HCEC 1CT (cell line): ENCODE results near the gene CABP2.
"Not testable (repeated sequence)": the region's sequence is repeated elsewhere in the genome, so short reads cannot be mapped to it uniquely, and the experiment has no call there.

Experiments
- DNase-seq: peaks from one replicate; pipeline ENCODE4 v3.0.0-alpha.2; 2017

The CABP2 gene

DNA sequence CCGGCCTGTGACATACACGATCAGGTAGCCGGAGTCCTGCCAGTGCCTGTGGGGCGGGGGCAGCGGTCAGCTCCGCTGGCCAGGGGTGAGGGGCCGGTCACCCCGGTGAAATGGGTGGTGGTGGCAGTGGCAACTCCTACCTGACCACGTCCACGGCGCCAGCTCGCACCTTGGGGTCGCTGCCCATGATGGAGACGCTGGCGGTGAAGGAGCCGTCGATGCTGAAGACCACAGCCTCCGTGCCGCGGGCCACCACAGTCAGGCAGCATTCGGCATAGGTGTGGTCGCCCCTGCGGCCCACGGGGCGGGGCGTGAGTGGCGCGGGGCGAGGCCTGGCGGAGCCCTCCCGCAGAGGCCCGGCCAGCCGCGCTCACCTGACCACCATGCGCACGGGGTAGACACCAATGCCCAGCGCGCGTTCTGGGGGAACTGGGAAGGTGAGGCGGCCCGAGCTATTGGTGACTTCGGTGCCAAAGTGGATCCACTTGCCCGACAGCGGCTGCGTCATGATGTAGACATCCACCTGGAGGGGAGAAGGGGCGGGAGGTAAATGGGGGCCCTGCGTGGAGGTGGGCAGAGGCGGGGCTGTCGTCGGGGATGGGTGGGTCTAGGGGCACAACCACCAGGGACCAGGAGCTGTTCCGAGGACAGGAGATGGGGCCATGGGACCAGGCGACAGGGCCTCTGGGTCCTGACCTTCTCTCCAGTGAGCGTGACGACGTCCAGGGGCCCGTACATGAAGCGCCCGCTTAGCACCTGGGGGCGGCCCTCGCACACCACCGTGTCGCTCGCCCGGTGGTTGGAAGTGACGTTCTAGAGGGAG is 29.5 kb downstream of the CABP2 start:
- no peak for DNase-seq

DNA sequence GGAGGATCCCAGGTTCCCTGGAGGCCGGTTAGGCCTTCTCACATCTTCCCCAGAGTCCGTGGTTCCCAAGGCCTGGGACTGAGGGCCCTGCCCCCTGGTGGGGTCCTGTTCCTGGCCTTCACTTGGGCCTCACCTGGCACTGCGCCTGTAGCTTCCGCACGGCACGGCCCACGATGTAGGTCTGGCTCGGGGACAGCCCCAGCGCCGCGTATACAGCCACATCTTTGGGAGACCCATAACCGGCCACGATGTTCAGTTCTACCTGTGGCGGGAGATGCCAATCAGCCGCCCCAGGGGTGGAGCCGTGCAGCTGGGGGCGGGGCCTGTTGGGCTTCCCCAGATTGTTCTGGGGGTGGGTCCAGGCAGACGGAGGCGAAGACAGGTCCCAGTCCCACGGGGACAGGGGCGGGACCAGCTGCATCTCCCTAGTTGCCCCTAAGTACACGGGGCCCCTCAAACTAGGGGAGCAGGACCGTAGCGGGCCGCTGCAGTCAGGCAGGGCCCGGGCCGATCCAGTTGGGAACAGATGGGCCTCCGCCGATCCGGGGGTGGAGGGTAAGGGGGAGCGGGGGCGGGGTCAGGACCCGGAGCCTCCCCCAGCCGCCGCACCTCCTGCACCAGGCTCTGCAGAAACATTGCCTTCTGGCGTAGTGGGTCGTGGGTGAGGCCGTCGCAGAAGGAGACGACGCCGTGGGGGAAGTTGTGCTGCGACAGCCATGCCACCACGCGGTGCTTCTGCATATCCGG is 30.3 kb downstream of the CABP2 start:
- DNase-seq: no peak

DNA sequence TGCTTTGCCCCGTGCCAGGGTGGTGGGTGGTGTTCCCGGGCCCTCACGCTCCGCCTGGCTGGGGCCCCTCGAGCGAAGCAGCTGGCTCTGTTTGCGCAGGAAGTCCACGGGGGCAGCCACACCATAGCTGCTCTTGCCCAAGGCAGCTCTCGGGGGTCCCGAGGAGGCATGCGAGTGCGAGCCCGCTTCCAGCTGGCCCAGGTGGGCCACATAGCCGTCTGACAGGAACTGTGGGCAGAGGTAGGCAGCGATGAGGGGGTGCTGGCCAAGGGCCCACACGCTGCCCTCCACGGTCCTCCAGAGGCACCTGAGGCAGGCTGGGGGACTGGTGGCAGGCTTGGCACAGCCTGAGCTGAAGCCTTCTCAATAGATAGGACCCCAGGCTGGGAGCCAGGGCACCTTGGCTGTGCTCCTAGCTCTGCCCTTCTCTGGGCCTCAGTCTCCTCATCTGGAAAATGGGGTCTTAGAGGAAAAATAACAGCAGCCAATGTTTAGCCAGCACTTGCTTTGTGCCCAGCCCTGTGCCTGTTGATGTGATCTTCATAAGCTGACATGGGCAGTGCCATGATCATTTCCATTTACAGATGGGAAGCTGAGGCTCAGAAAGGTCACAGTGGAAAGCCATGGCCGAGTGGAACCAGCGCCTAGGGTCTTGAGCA is 31.0 kb downstream of the CABP2 start:
- no peak for DNase-seq

DNA sequence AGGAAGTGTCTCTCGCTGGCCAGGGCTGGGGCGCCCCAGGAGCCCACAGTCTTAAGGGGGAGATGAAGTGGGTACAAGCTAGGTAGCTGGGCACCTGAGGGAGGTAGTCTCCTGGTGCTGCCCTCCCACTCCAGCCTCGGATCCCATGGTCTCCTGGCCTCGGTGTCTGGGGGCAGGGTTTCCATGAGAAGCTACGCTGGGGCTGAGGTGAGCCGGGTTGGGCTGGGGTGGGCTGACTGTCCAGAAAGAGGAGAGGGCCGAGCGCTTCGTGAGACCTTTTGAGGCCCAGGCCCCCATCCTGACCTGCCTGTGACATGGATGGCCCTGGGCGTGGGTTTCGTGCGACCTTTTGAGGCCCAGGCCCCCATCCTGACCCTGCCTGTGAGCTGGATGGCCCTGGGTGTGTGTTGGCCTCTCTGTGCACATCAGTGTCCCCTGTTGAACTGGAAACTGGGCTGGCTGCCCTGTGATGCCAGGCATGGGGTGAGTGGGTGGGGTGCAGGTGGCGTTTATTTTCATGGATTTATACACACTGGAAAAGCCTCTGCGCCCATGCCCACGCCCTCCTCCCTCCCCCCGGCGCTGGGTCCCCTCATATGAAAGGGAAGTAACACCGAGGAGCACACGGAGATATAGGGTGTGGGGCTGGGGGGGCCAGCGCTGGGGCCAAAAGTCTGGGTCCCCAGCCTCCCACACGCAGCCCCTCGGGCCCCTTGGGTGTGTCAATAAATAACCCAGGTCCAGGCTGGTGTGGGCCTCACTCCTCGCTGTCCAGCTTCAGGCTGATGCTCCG is 31.8 kb downstream of the CABP2 start:
- DNase-seq: no peak

DNA sequence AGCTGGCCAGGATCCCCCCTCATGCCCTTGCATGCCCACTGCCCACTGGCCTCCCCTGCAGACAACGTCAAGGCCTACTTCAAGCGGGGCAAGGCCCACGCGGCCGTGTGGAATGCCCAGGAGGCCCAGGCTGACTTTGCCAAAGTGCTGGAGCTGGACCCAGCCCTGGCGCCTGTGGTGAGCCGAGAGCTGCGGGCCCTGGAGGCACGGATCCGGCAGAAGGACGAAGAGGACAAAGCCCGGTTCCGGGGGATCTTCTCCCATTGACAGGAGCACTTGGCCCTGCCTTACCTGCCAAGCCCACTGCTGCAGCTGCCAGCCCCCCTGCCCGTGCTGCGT is 32.5 kb downstream of the CABP2 start:
- no peak for DNase-seq

DNA sequence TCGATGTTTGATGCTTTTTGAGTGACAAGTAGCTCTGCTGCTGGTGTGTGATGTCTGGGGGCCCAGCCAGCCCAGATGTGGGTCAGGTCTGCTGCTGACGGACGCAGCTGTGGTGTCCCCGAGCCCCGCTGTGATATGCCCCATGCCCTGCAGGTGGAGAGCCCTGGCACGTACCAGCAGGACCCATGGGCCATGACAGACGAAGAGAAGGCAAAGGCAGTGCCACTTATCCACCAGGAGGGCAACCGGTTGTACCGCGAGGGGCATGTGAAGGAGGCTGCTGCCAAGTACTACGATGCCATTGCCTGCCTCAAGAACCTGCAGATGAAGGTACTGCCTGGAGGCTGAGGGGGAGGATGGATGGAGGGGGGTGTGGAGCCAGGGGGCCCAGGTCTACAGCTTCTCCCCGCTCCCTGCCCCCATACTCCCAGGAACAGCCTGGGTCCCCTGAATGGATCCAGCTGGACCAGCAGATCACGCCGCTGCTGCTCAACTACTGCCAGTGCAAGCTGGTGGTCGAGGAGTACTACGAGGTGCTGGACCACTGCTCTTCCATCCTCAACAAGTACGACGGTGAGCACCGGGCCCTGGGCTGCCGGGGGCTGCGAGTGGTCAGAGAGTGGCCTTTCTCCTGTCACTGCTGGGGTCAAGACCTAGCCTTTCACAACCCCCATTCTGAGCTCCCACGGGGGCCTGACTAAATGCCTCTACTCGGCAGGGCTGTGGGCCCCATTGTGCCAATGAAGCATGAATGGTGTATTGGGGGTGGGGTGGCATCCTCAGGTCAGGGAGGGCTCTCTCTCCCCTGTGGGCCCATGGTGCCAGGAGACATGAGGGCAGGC is 33.1 kb downstream of the CABP2 start:
- DNase-seq: no peak

DNA sequence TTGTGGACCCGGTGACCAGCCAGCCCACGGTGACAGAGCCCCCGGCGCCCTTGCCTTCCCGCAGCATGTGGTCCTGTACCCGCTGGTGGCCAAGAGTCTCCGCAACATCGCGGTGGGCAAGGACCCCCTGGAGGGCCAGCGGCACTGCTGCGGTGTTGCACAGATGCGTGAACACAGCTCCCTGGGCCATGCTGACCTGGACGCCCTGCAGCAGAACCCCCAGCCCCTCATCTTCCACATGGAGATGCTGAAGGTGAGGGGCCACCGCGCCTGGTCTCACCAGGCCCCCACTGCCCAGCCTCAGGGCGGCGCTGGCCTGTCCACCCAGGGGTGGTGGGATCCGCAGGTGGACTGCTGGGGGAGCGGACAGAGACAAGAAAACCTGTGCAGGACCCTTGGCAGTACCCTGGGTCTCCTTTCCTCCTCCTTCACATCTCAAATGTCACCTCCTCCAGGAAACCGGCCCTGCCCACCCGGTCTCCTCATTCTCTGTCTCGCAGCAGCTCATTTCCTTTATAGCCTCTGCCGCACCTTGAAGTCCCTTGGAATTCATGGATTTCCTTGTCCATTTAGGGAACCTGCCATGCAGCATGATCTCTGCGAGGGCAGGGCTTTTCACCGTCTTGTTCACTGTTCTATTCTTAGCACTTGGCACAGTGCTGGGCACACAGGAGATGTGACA is 33.9 kb downstream of the CABP2 start:
- DNase-seq: no peak

DNA sequence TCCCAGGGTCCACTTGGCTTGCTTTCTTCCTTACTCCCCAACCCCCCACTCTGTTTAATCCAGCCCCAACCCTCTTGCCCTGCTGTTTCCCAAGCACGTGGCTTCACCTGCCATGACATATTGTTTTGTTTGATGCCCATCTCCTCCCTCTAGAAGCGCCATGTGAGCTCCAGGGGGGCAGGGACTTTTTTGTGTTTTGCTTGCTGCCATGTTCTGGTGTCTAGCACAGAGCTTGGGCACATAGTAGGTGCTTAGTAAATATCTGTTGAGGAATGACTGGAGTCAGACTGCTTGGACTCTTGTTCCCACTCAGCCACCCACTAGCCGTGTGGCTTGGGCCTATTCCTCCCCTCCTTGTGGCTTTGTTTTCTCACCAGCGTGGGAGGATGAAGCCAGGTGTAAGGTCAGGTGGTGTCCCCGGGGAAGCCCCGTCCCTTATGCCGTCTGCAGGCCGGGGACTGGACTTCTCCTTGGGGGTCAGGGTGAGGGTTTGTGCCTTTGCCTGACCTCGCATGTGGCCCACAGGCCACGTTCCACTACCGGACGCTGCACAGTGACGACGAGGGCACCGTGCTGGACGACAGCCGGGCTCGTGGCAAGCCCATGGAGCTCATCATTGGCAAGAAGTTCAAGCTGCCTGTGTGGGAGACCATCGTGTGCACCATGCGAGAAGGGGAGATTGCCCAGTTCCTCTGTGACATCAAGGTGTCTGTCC is 36.6 kb downstream of the CABP2 start:
- no peak for DNase-seq

DNA sequence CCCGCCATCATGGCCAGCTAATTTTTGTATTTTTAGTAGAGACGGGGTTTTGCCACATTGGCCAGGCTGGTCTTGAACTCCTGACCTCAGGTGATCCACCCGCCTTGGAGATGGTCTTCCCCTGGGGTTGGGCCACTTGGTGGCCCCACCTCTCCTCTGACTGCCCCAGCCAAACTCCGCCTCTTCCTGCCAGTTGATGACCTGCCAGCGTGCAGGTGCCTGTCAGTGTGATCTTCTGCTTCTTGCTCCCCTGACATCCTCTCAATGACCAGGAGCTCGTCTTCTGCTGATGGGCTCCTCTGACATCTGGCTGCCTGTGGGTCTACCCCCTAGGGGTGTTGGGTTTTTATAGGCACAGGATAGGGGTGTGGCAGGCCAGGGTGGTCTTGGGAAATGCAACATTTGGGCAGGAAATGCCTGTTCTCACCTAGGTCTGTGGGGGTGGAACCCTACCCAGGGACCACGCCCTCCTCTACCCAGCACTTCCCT is 37.3 kb downstream of the CABP2 start:
- DNase-seq: not testable (repeated sequence)

DNA sequence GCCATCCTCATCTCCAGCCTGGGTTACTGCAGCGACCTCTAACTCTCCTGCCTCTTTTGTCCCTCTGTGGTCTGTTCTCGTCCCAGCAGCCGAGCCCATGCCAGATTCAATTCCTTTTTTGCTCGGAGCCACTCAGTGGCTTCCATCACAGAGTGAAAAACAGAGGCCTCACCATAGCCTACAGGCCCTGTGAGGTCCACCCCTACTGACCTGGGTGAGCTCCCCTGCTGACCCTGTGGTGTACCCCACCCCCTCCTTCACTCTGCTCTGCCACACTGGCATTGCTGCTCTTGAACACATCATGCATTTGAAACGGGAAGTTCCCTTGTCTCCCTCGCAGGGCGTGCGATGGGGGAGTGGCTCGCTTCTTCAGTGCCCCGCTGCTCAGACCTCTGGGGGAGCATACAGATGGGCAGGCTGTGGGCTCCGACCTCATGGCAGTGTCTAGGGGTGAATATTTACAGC is 38.4 kb downstream of the CABP2 start:
- DNase-seq: no peak

DNA sequence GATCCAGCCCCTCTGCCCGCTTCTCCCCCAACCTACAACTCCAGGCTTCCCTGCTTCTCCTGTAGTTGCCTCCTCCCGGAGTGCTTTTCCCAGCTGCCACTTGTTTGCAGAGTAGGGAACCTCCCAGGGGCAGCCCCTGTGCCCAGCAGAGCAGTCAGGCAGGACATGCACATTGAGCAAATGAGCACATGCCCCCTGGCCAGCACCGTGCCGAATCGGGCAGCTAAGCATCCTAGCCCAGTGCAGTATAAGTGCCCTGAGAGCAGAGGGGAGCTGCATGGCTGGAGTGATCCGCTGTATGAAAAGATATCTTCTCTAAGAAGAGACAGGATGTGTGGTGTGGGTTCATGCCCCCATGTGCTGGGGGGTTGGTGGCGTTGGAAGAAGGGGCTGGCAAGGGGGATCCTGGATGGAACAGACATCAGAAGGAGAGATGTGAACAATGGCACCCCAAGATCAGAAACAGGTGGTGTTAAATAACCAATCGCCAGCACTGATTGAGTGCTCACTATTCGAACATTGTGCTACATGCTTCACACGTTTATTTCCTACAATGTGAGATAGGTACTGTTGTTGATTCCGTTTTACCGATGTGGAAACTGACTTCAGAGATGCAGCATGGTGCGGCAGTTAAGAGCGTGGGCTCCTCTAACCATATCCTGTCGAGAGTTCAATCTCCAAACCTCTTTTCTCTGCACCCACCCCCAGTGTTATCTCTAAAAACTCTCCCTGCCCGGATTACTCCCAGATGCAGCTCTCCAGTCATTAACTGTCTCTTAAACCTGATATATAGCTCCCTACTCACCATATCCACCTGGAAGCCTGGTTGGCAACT is 39.2 kb downstream of the CABP2 start:
- no peak for DNase-seq

DNA sequence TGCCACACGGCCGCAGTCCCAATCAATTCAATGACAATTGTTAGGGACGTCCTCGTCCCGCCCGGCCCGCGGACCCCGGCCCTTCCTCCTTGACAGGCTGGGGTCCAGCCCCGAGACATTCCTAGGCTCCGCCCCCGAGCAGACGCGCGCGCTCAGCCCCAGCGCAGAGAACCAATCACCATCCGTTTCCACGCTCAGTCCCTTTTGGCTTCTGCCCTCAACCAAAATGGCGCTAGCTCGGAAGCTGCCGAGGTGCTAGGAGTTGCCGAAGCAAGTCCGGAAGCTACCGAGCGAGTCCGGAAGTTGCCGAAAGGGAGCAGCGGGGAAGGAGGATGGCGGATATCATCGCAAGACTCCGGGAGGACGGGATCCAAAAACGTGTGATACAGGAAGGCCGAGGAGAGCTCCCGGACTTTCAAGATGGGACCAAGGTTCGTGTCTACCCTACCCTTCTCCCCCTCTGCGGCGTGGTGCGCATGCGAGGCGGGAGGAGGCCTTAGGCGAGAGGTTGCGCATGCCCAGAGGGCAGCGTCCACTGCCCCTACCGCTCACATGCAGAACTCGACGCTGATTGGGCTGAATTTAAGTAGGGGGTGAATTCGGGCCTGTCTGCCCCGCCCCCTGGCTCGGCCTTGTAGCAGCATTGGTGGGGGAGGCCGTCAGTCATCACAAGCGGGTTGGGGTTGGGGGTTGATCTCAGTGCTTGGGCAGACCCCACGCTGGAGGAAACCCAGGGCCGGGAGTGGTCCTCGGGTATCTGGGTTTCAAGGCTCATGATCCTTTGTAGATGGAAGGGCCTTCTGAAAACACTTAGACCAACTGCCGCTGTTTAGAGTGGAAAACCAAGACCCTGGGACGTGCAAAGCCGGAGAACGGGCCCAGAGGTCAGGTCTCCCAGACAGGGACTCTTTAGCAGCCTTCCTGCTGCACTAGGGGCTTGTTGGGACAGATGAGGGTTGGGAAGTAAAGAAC is 40.1 kb downstream of the CABP2 start, which contains the start of gene AIP:
TSS of gene AIP (plus strand) at position 200 of the 972 bp plus-strand sequence. CDS start at position 333, 133 bp downstream.
- peak; percentile 97 for DNase-seq

DNA sequence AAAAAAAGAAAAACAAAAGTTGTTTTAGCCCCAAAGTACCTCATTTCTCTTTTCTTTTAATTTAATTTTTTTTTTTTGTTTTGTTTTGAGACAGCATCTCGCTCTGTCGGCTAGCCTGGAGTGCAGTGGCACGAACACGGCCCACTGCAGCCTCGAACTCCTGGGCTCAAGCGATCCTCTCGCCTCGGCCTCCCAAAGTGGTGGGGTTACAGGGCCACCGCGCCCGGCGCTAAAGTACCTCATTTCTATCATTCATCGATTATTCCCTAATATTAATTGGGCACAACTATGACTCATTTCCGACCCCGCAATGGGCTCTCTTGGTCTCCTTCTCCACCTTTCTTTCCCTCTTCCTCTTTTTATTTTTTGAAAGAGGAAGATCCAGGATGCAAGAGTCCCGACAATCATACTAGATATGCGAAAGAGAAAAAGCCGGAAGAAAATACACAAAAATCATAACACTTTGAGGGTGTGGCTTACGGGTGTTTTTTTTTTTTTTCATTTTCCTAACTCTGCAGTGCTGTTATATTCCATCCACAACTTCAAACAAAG is 40.9 kb downstream of the CABP2 start:
- no peak for DNase-seq

DNA sequence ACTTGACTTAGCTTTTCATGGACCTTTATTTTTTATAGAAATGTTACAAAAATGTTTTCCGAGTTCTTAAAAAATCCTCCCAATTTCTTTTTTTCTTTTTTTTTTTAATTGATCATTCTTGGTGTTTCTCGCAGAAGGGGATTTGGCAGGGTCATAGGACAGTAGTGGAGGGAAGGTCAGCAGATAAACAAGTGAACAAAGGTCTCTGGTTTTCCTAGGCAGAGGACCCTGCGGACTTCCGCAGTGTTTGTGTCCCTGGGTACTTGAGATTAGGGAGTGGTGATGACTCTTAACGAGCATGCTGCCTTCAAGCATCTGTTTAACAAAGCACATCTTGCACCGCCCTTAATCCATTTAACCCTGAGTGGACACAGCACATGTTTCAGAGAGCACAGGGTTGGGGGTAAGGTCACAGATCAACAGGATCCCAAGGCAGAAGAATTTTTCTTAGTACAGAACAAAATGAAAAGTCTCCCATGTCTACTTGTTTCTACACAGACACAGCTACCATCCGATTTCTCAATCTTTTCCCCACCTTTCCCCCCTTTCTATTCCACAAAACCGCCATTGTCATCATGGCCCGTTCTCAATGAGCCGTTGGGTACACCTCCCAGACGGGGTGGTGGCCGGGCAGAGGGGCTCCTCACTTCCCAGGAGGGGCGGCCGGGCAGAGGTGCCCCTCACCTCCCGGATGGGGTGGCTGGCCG is 45.7 kb downstream of the CABP2 start:
- DNase-seq: not testable (repeated sequence)

DNA sequence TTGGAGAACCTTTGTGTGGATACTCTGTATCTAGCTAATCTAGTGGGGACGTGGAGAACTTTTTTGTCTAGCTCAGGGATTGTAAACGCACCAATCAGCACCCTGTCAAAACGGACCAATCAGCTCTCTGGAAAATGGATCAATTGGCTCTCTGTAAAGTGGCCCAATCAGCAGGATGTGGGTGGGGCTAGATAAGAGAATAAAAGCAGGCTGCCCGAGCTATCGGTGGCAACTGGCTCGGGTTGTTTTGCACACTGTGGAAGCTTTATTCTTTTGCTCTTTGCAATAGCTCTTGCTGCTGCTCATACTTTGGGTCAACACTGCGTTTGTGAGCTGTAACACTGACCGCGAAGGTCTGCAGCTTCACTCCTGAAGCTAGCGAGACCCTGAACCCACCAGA is 46.6 kb downstream of the CABP2 start:
- not testable (repeated sequence) for DNase-seq

DNA sequence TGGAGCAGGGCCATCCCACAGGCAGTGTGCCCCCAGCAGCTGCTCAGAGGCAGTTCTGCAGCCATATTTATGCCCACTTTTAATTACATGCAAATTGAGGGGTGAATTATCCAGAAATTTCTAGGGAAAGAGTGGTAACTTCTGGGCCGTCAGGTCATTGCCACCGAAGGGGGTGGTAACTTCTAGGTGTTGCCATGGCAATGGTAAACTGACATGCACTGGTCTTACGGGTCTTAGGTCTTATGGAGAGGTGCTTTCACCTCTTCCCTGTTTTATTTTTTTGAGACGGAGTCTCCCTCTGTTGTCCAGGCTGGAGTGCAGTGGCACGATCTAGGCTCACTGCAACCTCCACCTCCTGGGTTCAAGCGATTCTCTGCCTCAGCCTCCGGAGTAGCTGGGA is 50.4 kb downstream of the CABP2 start:
- no peak for DNase-seq

DNA sequence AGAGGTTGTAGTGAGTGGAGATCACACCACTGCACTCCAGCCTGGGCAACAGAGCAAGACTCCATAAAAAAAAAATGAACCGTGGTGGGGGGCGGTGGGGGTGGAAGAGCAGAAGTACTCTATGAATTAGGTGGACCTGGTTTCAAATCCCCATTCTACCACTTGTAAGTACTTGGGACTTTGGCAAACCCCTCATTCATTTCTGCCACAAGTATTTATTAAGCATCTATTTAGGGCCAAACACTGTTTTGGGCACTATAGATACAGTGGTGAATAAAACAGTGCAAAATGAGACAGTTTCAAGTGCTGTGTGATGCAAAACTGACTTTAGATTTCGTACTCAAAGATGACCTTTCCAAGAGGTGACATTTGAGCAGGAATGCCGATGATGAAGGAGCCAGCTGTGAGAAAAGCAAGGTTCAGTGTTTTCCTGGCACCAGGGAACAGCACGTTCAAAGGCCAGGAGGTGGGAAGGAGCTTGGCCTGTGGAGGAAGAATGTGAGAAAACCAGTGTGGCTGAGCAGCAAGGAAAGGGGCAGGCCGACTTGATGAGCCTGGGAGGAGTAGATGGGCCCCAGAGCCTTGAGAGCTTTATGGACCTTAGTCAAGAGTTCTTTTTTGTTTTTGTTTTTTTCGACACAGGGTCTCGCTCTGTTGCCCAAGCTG is 52.8 kb downstream of the CABP2 start:
- DNase-seq: no peak
